ENCODE results near the gene PRRX1.

DNA sequence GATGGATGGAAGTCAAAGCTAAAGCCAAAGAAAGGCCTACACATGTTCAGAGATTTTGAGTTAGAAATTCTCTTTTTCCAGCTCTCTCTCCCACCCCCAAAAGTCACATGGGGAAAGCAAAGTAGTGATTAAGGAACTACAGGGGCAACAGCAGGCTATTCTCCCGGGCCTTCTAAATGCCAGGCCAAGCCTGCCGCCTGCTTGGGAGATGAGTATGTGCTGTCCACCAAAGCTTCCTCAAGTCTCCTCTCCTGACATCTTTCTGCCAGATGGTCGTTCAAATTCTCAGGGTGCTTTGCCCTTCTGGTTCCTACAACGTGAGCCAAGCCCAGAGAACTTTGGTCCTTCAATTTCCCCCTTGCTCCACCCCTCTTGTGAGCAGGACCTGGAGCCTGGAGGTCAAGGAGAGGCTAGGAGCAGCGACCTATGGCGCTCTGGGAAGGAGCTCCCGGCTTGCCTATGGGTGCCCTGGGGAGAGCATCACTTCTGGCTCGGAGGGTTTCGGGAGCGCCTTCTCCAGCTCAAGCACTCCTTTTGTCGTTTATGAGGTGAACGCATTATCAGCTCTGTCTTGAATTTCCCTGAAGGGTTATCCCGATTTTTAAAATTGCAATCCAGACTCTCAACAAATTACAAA is 4.4 kb upstream of the PRRX1 start:
- TF ChIP-seq, protein P1, sequence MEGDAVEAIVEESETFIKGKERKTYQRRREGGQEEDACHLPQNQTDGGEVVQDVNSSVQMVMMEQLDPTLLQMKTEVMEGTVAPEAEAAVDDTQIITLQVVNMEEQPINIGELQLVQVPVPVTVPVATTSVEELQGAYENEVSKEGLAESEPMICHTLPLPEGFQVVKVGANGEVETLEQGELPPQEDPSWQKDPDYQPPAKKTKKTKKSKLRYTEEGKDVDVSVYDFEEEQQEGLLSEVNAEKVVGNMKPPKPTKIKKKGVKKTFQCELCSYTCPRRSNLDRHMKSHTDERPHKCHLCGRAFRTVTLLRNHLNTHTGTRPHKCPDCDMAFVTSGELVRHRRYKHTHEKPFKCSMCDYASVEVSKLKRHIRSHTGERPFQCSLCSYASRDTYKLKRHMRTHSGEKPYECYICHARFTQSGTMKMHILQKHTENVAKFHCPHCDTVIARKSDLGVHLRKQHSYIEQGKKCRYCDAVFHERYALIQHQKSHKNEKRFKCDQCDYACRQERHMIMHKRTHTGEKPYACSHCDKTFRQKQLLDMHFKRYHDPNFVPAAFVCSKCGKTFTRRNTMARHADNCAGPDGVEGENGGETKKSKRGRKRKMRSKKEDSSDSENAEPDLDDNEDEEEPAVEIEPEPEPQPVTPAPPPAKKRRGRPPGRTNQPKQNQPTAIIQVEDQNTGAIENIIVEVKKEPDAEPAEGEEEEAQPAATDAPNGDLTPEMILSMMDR (IDR thresholded peaks at IDR 0.05): no peak
- TF ChIP-seq EP300 (IDR thresholded peaks at IDR 0.05) (no peak), POLR2A (IDR thresholded peaks at IDR 0.05) (no peak)

Measured in ovary (tissue), 3 donors.